Right lobe of liver (tissue), 4 donors: ENCODE results near the gene TMPRSS9.

ENCODE experiments used
- POLR2A ChIP-seq: fragments of 450-650 bp; IDR thresholded peaks from one replicate; pipeline ENCODE4 v1.6.1; 2017; ENCODE audit warnings: antibody characterized with exemption, mild to moderate bottlenecking
- TF ChIP-seq, protein P1 (sequence below), 4 donors: fragments of 200-600 bp in 3 of 4; fragments of 450-650 bp in 1 of 4; IDR thresholded peaks; one replicate each; pipeline versions ENCODE4 v1.5.1 to v1.8.0; 2016 to 2022; ENCODE audit warnings: antibody characterized with exemption in 4 of 4, mild to moderate bottlenecking in 2 of 4
- donor health status: DM: no; HTN: no; CAD: no.
- donor health status: DM: no; HTN: no; CAD: no.
- donor health status: DM: no; HTN: yes; CAD: no.

DNA sequence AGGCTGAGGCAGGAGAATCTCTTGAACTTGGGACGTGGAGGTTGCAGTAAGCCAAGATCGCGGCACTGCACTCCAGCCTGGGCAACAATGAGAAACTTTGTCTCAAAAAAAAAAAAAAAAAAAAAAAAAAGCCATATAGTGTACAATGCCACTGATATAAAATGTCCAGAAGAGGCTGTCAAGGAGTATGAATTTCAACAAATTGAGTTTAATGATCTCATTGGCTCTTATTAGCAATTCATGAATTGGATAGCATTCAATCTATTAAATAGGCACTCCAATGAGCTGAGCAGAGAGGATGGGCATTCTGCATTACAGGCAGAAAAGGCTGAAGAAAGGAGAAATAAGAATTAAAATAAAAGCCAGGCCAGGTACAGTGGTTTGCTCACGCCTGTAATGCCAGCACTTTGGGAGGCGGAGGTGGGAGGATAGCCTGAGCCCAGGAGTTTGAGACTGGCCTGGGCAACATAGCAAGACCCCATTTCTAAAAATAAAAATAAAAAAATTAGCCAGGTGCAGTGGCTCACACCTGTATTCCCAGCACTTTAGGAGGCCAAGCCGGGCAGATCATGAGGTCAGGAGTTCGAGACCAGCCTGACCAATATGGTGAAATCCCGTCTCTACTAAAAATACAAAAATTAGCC is 97.5 kb downstream of the TMPRSS9 start:
- TF ChIP-seq, protein P1, sequence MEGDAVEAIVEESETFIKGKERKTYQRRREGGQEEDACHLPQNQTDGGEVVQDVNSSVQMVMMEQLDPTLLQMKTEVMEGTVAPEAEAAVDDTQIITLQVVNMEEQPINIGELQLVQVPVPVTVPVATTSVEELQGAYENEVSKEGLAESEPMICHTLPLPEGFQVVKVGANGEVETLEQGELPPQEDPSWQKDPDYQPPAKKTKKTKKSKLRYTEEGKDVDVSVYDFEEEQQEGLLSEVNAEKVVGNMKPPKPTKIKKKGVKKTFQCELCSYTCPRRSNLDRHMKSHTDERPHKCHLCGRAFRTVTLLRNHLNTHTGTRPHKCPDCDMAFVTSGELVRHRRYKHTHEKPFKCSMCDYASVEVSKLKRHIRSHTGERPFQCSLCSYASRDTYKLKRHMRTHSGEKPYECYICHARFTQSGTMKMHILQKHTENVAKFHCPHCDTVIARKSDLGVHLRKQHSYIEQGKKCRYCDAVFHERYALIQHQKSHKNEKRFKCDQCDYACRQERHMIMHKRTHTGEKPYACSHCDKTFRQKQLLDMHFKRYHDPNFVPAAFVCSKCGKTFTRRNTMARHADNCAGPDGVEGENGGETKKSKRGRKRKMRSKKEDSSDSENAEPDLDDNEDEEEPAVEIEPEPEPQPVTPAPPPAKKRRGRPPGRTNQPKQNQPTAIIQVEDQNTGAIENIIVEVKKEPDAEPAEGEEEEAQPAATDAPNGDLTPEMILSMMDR (IDR thresholded peaks at IDR 0.05): no peak
- TF ChIP-seq POLR2A: no peak
